Esophagus squamous epithelium (tissue), 5 donors: ENCODE measurements around the gene SMAD3. TPM values are rescaled to one million over a fixed set of nuclear protein-coding genes. Genes with fewer than 3 reads are reported as not detected.
A peak's percentile ranks its signal among the peaks of the same experiment; 100 is the strongest.

ENCODE experiments used
- DNase-seq: peaks from one replicate; lab custom pipeline; 2025; lab: John Stamatoyannopoulos, UW
- H3K27ac ChIP-seq, 4 donors: fragments of 200-600 bp; sonication (generic); one replicate each; pipeline ENCODE4 v1.5.1; 2016 to 2019; ENCODE audit warnings: mild to moderate bottlenecking in 1 of 4
- H3K27me3 ChIP-seq, 4 donors: fragments of 200-600 bp; sonication (generic); 1 replicate in 3 of 4; 2 replicates in 1 of 4; pipeline versions ENCODE4 v1.5.1 to v1.6.0; 2017 to 2021; ENCODE audit warnings: antibody characterized with exemption in 1 of 4
- H3K36me3 ChIP-seq, 3 donors: fragments of 200-600 bp; sonication (generic); one replicate each; pipeline ENCODE4 v1.5.1; 2016 to 2019
- H3K4me1 ChIP-seq, 3 donors: fragments of 200-600 bp; sonication (generic); one replicate each; pipeline ENCODE4 v1.5.1; 2017 to 2019
- H3K4me3 ChIP-seq, 4 donors: fragments of 200-600 bp; sonication (generic); 1 replicate in 3 of 4; 2 replicates in 1 of 4; pipeline ENCODE4 v1.5.1; 2016 to 2019; ENCODE audit warnings: mild to moderate bottlenecking in 2 of 4, moderate library complexity in 1 of 4
- H3K9me3 ChIP-seq, 3 donors: fragments of 200-600 bp; sonication (generic); one replicate each; pipeline ENCODE4 v1.5.1; 2016 to 2019
- CTCF ChIP-seq, 6 experiments: fragments of 450-650 bp in 4 of 6; fragments of 200-600 bp in 2 of 6; sonication (generic) in 2 of 6; IDR thresholded peaks; one replicate each; pipeline ENCODE4 v1.5.1; 2016 to 2019; ENCODE audit warnings: antibody characterized with exemption in 6 of 6, mild to moderate bottlenecking in 4 of 6, moderate library complexity in 4 of 6
- POLR2A ChIP-seq, 4 donors: fragments of 450-650 bp; IDR thresholded peaks; one replicate each; pipeline ENCODE4 v1.6.1; 2017; ENCODE audit warnings: antibody characterized with exemption in 4 of 4, mild to moderate bottlenecking in 4 of 4, moderate library complexity in 3 of 4
- WGBS, 2 donors: methylation state at CpG; one replicate each; pipeline ENCODE4 v1.1.5; 2018; 5-methylcytosine and 5-hydroxymethylcytosine counted together
- intact Hi-C: fragments of 100-400 bp; cut with DNase I; formaldehyde crosslinking; loops from one replicate; pipeline ENCODE4 v1.15.0; 2022
- total RNA-seq, 4 donors: library from RNA; depleted of rRNA; stranded (reverse); fragments of >200 nt; gene quantifications; one replicate each; pipeline ENCODE4 v1.1.0, GENCODE V29; 2016
- donor health status: DM: yes; HTN: yes; CAD: no.

The SMAD3 gene
- total RNA-seq, 4 donors from 2014 or later, result 70.8 to 134 (median 105) TPM

DNA sequence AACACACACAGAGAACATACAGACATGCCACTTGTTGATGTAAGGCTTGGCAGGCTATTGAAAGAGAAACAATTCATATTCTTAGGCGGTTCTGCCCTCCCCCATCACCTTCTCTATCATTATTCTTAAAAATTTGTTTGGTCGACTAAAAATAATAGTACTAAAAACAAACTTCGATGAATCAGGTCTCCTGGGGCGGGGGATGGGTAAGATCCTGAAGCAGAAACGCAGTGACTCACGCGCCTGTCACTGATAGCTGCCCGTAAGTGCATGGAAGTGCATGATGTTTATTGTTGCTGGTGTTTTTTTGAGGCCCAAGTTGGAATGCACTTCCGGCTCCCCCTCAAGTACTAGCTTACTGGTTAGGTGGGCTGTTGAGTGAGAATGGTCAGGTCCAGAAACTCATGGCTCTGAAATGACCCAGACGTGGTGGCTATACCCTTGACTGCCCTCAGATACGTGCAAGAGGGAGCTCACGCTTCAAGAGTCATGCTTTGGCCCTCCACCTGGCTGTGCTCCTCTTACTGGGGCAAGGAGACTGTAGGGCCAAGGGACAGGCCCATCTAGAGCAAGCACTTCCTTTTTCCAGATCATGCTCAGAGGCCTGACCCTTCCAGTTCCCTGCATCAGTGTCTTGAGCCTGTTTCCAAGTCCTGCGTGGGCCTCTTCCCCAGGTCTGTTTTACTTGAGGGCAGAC lies 10.9 kb downstream of the SMAD3 start:
- Histone ChIP-seq H3K4me1 (peaks cover 24 to 100% (median 80%) of the 10 kb centered on the region in 3 donors), H3K27me3 (no peaks in the 10 kb centered on the region), H3K36me3 (peaks cover 0 to 21% (median 0%) of the 10 kb centered on the region in 3 donors), H3K9me3 (no peaks in the 10 kb centered on the region), H3K4me3 (no peak overlapping the region), H3K27ac (peak overlapping the region; percentile 63 to 76 (median 66))
- intact Hi-C loops, result no loop called here
- WGBS, 2 donors, result 27 to 38% methylated on average over 11 of the region's 13 CpGs
- TF ChIP-seq CTCF (IDR thresholded peaks at IDR 0.05) (no peak), POLR2A (IDR thresholded peaks at IDR 0.05) (no peak)
- no peak for DNase-seq

DNA sequence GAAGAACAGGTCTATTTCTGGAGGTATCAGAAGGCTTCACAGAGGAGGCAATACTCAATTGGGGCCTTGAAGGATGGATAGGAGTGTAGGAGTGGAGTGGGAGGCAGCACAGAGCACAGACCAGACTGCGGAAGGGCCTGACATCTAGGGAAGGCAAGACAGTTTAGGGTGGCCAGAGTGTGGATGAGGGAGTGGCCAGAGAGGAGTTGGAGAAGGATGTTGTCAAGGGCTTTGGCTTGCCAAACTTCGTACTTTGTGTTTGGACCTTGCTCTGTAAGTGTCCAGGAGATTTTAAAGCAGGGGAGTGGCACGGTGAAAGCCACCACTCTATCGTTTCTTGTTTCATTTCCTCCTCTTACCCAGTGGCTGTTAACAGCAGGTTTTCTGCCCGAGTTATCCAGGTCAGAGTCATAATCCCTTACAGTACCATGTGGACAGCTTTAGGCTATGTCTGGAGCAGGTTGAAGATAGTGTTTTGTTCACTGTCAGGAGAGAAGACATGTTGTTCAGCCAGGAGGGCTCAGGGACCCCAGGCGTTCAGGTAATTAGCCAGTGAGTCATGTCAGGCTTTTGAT lies 12.3 kb downstream of the SMAD3 start:
- H3K36me3 ChIP-seq, result peaks cover 0 to 18% (median 0%) of the 10 kb centered on the region in 3 donors
- peak overlapping the region; percentile 2 to 76 (median 50) for H3K27ac ChIP-seq
- H3K4me3 ChIP-seq, result peak overlapping the region in 1 of 4 donors; percentile 13
- no peak for TF ChIP-seq CTCF (IDR thresholded peaks at IDR 0.05)
- TF ChIP-seq POLR2A (IDR thresholded peaks at IDR 0.05), result no peak
- H3K4me1 ChIP-seq, result peaks cover 24 to 100% (median 90%) of the 10 kb centered on the region in 3 donors
- intact Hi-C loops, result no loop called here
- 44 to 49% methylated on average over 5 to 6 of the region's 6 CpGs for WGBS, 2 donors
- DNase-seq, result no peak
- no peaks in the 10 kb centered on the region for H3K9me3 ChIP-seq
- no peaks in the 10 kb centered on the region for H3K27me3 ChIP-seq

DNA sequence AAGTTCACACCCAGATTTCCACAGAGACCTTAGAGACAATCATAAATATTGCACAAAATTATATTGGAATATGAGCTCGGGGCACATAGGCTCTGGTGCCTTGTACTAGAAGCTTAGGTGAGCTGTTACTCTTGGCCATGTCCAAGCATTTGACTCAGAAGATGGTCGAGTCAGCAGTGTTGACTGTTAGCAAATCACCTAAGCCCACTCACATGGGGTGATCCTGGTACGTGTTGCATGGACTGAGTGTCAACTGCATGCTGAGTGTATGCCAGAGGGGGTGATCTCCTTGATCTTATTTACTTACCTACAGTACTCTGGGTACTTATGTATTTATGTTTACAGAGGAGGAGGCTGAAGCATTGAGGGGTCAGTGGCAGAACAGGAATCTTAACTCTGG lies 14.0 kb downstream of the SMAD3 start:
- no peak for DNase-seq
- intact Hi-C loops, result no loop called here
- no peaks in the 10 kb centered on the region for H3K27me3 ChIP-seq

DNA sequence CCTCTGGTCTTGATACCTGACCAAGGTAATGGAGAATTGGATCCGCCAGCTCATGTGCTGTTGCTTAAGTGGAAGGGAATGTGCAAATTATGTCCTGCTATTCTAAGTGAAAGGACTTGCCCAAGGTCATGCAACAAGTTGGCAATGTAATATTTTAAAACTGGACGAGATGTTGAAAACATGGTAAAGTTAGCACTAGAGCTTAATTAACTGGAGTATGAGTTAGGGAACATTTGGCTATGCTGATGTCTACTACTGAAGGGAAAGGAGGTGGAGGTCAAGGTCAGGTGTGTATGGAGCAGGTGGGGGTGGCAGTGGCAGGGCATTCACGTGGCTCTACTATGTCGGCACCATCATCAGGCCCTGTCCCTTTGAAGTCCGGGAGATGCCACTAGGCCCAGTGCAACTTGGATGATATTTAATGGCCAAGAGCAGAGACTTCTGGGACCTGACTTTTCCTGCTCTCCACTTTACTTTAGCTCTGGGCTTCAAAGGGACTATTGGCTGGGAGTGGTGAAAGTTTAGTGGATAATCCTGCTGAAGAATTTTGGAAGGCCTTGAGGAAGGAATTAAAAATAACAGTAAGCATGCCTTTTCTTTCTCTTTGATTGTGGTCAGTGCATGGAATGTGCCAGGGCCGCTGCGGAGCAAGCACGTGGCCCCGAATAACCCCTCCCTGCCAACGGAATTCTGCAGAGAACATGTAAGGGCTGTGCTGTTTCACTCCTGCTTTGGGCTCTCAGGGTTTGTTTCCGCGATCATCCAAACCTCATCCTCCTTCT lies 14.9 kb downstream of the SMAD3 start:
- intact Hi-C loops, result no loop called here
- H3K4me3 ChIP-seq, result peak overlapping the region in 1 of 4 donors; percentile 24
- H3K27me3 ChIP-seq, result no peaks in the 10 kb centered on the region
- peaks cover 0 to 28% (median 0%) of the 10 kb centered on the region in 3 donors for H3K36me3 ChIP-seq
- peaks cover 21 to 100% (median 87%) of the 10 kb centered on the region in 3 donors for H3K4me1 ChIP-seq
- TF ChIP-seq CTCF (IDR thresholded peaks at IDR 0.05) (no peak), POLR2A (IDR thresholded peaks at IDR 0.05) (no peak)
- 43 to 50% methylated on average over 12 of the region's 12 CpGs for WGBS, 2 donors
- H3K9me3 ChIP-seq, result no peaks in the 10 kb centered on the region
- no peak for DNase-seq
- H3K27ac ChIP-seq, result peak overlapping the region; percentile 7 to 83 (median 72)

More for the DNA sequence above, 14.0 kb downstream of the SMAD3 start:
- peak overlapping the region in 1 of 4 donors; percentile 76 for H3K27ac ChIP-seq
- no peak for TF ChIP-seq CTCF (IDR thresholded peaks at IDR 0.05)
- TF ChIP-seq POLR2A (IDR thresholded peaks at IDR 0.05), result no peak
- H3K9me3 ChIP-seq, result no peaks in the 10 kb centered on the region
- peaks cover 0 to 25% (median 0%) of the 10 kb centered on the region in 3 donors for H3K36me3 ChIP-seq
- 67 to 69% methylated on average over 3 of the region's 3 CpGs for WGBS, 2 donors
- peaks cover 20 to 100% (median 87%) of the 10 kb centered on the region in 3 donors for H3K4me1 ChIP-seq
- no peak overlapping the region for H3K4me3 ChIP-seq
